Measurements from ENCODE around the gene CMSS1.

Gene CMSS1

DNA sequence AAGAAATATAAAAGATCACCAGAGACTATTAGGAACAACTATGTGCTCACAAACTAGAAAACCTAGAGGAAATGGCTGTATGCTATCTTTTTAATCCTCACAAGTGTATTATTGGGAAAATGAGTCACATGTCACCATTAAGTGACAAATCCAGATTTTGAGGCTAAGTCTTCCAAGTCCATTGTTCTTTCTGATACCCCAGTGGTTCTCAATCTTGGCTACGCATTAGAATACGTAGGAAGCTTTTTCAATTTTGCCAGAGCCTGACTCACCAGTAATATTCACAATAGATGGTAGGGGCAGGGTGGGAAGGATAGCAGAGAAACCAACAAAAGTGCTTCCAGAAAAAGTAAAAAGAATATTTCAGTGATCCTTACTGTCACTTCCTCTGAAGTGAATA, 179.6 kb downstream of the CMSS1 start:
- TF ChIP-seq, protein P1, sequence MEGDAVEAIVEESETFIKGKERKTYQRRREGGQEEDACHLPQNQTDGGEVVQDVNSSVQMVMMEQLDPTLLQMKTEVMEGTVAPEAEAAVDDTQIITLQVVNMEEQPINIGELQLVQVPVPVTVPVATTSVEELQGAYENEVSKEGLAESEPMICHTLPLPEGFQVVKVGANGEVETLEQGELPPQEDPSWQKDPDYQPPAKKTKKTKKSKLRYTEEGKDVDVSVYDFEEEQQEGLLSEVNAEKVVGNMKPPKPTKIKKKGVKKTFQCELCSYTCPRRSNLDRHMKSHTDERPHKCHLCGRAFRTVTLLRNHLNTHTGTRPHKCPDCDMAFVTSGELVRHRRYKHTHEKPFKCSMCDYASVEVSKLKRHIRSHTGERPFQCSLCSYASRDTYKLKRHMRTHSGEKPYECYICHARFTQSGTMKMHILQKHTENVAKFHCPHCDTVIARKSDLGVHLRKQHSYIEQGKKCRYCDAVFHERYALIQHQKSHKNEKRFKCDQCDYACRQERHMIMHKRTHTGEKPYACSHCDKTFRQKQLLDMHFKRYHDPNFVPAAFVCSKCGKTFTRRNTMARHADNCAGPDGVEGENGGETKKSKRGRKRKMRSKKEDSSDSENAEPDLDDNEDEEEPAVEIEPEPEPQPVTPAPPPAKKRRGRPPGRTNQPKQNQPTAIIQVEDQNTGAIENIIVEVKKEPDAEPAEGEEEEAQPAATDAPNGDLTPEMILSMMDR (conservative IDR thresholded peaks at IDR 0.05; ENCODE audit: control insufficient read depth, insufficient read depth, low read depth, low read length), result no peak
- DNase-seq (ENCODE audit: low read depth), result peak; percentile 29
- no peak overlapping the region for H3K4me3 ChIP-seq (ENCODE audit: control insufficient read depth, low read depth, low read length)

DNA sequence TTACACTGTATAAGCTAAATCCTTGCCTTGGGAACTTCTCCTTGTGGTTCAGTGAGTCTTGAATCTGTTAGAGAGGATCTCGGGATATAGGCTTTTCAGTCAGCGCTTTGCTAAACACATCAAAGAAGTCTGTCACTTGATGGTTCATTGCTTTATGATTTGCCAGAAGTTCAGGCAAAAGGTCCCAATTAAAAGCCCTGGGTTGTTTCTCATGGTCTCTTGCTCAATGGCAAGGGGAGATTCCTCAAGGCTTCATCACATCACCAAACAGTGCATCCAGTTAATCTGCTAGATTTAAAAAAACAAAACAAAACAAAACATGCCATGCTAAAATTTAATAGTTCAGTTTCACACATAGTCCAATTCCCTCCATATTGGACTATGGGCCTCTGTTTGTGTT, 181.9 kb downstream of the CMSS1 start:
- peak; percentile 74 for DNase-seq (ENCODE audit: low read depth)
- TF ChIP-seq, protein P1 (conservative IDR thresholded peaks at IDR 0.05; ENCODE audit: control insufficient read depth, insufficient read depth, low read depth, low read length), result no peak
- H3K4me3 ChIP-seq (ENCODE audit: control insufficient read depth, low read depth, low read length), result no peak overlapping the region

DNA sequence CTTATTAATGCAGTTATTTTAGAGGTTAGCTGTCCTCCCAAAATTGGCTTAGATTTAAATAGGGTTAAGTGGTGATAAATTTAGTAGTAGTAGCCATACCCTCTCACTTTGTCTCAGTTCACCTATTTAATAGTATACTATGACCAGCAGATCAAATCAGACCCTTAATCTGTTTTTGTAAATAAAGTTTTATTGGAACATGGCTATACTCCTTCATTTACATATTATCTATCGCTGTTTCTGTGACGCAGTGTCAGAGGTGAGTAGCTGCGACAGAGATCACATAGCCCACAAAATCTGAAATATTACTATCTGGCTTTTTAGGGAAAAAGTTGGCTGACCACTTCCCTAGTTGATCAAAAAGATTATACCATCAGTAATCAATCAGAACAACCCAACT, 183.4 kb downstream of the CMSS1 start:
- TF ChIP-seq, protein P1 (conservative IDR thresholded peaks at IDR 0.05; ENCODE audit: control insufficient read depth, insufficient read depth, low read depth, low read length), result no peak
- no peak for DNase-seq (ENCODE audit: low read depth)
- no peak overlapping the region for H3K4me3 ChIP-seq (ENCODE audit: control insufficient read depth, low read depth, low read length)

DNA sequence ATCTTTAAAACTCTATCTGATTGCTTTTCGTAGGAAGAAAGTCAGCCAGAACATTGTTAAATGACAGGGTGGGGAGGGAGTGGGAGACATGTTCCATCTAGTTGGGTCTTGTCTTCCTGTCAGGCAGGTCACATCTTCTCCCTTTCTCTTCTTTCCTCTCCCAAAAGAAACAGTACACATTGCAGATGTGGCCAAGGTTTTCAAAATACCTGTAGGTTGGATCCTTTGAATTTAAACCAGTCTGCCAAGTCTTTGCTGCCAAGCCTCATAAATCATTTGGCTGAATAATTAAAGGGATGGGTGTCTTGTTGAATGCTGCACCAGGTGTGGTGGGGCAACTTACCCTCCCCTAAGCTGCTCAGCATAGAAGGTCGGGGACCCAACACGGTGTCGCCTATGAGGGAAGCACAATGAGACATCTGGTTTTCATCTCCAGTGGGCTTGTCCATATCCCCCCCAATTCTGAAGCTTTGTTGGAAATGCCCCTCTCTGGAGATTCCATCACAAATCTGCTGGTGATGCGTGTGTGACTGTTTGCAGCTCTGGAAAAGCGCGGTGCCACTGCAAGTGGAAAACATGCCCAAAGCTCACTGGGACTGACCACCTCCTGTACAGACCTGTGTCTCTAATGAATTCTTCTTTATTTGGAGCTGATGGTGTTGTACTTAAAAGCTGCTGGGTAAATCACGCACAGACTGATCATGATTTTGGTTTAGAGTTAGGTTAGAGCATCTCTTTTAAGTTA, 184.0 kb downstream of the CMSS1 start:
- no peak overlapping the region for H3K4me3 ChIP-seq (ENCODE audit: control insufficient read depth, low read depth, low read length)
- no peak for DNase-seq (ENCODE audit: low read depth)
- TF ChIP-seq, protein P1 (conservative IDR thresholded peaks at IDR 0.05; ENCODE audit: control insufficient read depth, insufficient read depth, low read depth, low read length), result no peak

DNA sequence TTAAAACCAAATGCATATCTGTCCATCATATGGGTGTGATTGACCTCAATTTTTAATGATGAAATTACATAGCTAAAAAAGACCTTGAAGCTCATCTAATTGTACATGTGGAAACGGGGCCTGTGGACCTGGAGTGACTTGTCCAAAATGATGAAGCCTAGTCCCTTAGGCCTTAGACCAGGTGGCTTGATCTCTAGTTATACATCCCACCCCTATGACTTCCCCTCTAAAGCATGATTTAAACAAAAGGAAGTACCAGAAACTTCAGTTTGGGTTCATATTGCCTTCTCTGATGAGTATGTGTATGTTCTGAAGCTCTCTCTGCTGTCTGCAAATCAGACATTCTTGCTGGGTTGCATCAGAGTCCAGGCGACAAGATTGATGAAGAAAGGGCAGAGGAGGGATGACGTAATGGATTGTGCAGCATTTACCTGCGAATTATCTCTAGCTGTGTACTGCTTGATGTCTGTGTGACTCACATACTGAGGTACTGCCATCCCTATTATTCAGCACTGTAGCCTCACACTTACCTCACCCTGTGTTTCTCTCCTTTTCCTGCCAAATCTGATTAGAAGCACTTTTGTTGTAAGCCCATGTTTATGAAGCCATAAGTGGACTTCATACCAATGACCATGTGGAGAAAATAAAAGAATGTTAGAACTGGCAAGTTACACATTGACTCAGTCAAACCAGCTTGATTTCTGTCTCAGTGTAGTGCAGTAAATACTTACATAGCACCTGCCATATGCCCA, 185.1 kb downstream of the CMSS1 start:
- TF ChIP-seq, protein P1 (conservative IDR thresholded peaks at IDR 0.05; ENCODE audit: control insufficient read depth, insufficient read depth, low read depth, low read length), result no peak
- peak; percentile 90 for DNase-seq (ENCODE audit: low read depth)
- no peak overlapping the region for H3K4me3 ChIP-seq (ENCODE audit: control insufficient read depth, low read depth, low read length)

DNA sequence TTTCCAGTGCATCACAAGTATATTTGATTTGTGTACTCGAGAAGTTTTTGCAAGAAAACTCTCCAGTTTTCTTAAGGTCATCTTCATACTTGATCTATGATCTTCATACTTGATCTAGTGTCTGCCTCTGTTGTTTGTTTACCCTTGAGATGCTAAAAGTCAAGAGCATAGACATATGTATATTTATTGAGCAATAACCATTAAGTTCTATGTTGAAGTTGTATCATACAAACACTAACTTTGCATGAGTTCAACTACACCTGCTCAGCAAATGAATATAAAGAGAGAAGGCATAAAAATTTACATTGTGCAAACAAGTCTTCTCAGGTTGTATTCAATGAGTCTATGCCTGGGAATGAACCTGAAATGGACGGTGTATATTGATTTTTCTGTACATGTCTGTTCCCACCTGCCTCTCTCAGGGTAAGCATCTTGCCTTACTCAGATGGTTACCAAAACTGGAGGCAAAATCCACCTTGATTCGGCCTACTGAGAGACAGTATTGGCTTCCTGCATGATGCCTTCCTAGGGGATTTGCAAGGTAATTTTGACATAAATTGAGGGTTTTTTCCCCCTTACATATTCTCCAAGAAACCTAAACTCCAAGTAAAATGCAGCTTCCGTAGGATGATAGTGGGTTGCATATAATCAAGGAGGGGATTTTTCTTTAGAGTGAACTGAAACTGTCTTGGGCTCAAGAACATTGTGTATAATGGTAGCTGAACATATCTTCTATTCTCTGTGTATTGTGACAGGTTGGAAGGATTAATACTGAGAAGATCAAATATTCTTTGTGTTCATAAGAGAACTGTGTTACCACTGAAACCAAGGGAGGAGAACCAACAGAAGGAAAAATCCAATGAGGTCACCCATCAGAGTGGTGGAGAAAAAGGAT, 186.2 kb downstream of the CMSS1 start:
- DNase-seq (ENCODE audit: low read depth), result no peak
- TF ChIP-seq, protein P1 (conservative IDR thresholded peaks at IDR 0.05; ENCODE audit: control insufficient read depth, insufficient read depth, low read depth, low read length), result no peak
- H3K4me3 ChIP-seq (ENCODE audit: control insufficient read depth, low read depth, low read length), result no peak overlapping the region
